Activated CD4-positive, alpha-beta T cell treated with anti-CD3 and anti-CD28 coated beads, Interleukin-2, Interleukin-6, amounts not matched to agents 100 ng/mL and 50 ng/mL, durations not matched to agents 16 hours and 8 hours (primary cell): ENCODE results near the gene SLC50A1.
A peak's percentile ranks its signal among the peaks of the same experiment; 100 is the strongest.
"Not testable (repeated sequence)": the region's sequence is repeated elsewhere in the genome, so short reads cannot be mapped to it uniquely, and the experiment has no call there.

Source experiments
- DNase-seq: peaks from one replicate; pipeline ENCODE4 v3.0.0-alpha.2; 2020

SLC50A1 gene

DNA sequence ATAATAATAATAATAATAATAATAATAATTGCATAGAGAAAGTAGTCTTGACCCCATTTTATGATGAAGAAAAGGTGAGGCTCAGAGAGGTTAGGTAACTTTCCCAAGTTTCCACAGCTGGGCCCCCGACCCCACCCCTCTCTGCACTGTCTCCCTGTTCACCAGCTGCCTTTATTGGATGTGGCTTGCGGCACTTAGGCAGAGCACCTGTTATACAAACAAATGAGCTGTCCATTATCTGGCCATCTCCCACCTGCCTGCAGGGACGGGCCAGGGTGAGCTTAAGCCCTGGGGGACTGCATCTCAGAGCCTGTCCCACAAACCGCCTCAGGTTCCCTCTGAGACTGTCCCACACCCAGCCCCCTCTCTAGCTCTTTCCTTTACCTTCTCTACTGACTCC is 18.0 kb upstream of the SLC50A1 start:
- DNase-seq, result no peak

DNA sequence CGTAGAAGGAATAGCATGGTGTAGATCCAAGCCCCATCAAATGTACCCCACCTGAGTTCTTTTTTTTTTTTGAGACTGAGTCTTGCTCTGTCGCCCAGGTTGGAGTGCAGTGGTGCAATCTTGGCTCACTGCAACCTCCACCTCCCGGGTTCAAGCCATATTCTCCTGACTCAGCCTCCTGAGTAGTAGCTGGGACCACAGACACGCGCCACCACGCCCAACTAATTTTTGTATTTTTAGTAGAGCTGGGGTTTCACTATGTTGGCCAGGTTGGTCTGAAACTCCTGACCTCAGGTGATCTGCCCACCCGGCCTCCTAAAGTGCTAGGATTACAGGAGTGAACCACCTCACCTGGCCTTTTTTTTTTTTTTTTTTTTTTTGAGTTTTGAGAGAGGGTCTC is 17.6 kb upstream of the SLC50A1 start:
- DNase-seq, result not testable (repeated sequence)

DNA sequence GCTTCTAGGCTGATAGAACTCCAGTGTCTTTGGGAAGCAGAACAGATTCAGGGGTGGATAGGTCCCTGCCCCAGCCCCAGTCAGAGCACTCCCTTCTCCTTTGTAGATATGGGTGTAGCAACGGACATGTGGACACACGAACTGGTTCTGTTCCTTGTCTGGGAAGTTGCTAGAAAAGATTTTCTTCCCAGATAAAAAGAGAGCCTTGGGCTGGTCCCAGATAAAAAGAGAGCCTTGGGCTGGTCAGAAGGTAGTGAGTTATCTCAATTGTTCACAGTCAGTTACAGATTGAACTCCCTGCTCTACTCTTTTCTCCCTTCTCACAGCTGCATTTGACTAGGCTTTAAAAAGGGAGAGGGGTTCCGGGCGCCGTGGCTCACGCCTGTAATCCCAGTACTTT is 15.4 kb upstream of the SLC50A1 start:
- no peak for DNase-seq

DNA sequence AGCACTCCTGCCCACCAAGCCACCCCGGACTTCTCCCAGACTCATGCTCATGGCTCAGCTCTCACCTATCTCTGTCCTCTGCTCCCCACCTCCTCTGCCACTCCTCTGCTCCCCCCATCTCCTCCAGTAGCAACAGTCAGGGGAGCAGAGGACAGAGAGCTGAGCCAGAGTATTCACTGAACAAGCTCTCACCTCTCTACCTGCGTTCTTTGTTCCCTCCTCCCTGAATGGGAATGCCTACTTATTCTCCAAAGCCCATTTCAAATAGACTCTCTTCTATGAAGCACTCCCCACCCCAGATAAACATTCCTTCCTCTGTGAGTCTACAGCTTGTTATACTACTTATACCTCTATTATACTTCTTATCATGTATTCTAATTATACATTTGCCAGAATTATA is 14.4 kb upstream of the SLC50A1 start:
- DNase-seq, result no peak

DNA sequence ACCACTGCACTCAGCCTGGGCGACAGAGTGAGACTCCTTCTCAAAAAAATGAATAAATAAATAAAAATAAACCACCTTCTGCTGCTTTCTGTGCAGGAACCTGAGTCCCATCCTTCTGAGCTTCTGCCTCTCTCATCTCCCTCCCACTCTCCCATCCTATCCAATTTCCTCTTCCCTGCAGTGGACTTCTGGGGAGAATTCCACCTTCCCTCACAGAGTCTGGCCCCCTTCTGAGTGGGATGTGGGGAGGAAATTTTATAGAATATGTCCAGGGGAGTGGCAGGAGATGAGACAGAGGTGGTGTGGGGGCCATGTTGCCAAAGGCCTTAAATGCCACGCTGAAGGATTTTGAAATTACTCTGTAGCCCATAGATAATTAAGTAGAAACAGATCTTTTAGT is 13.3 kb upstream of the SLC50A1 start:
- no peak for DNase-seq

DNA sequence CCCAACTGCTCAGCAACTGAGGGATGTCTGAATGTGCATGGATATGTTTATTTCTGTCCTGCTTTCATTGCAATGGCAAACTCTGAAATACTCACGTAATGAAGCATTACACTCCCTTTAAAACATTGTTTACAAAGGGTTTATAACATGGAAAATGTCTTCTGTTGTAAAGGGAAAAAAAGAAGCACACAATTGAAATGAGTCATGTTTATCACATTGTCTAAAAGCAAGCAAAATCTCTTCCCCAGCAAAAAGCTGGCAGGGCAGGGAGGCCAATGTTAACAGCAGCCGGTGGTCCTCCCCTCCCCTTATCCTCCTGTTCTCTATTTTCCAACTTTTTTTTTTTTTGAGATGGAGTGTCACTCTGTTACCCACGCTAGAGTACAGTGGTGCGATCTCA is 11.9 kb upstream of the SLC50A1 start:
- no peak for DNase-seq

DNA sequence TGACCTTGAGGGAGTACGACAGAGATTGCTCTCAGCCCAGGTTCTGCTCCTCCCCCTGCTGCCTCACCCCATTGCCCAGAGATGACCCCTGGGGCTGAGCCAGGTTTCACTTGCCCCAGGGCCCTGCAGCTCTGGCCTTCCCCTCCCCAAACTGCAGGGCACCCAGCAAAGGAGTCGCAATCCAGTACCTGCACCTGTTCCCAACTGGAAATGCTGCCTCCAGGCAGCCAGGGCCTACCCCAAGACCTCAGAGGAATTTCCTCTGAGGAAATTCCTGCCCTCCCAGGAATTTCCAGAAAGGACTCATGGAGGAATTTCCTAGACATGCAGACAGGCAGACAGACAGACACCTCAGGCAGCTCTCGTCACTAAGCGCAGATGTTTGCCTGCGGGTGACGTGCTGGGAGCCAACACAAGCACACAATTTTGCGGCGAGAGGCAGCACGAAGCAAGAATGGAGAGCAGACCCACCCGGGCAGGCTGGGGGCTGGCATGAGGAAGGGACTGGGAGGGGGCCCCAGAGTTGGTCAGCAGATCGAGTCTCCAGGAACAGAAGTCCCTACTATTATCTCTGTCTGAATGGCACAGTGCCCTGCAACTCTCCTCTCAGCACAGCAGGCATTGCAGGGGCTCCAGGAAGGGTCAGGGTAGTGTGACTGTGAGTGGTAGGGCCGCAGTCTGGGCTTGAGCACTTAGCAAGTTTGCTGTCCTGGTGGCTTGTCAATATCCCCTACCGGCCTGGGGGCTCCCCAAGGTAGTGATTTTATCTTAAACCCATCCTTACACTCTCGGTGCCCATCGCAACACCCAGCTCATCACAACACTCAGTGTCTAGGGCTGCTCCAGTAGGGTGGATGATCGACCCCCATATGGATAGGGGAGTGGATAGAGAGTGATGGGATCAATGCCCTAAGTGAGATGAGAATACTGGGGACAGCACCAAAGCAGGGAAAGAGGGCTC is 10.9 kb upstream of the SLC50A1 start:
- no peak for DNase-seq

DNA sequence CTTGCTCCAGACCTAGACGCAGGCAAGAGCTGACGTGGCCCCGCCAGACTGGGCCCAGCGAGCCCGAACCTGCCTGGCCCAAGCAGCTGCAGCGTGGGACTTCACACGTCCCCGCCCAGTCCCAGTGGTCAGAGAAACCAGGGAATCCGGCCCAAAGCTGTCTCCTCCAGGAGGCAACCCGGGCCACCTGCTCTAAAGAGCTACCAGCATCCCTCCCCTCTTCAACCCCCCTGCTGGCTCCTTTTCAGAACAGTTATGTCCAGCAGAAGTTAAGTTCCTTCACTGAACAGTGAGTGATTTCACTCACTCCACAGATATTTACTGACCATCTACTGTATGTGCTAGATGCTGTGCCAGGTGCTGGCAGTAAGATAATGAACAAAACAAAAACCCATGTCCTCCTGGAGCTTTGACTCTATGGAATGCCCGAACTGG is 10.1 kb upstream of the SLC50A1 start:
- no peak for DNase-seq

DNA sequence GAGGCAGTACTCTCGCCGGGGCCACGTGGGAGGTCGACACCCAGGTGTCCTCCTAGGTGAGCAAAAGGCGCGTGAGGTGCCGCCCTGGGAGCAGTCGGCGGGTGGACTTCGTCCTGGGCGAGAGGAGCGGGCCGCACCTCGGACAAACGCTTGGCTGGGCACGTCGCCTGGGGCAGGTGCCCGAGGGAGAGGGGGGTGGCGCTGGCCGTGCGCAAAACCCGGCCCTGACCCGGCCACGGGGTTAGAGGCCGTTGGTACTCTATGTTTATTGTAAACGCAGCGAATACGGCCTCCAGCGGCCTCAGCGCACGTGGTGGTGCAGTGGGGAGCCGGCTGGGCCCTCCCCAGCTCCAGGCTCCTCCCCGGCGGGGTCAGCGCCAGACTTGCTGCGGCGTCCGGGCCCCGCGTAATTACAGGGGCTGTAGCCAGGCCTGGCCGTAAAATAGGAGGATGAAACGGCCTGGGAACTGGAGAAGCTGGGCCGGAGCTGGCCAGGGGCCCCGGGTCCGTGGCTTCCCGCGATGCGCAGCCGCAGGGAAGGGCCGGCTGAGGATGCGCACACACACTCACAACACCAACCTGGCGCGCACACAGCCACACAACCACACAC is 9.6 kb upstream of the SLC50A1 start:
- DNase-seq, result no peak

DNA sequence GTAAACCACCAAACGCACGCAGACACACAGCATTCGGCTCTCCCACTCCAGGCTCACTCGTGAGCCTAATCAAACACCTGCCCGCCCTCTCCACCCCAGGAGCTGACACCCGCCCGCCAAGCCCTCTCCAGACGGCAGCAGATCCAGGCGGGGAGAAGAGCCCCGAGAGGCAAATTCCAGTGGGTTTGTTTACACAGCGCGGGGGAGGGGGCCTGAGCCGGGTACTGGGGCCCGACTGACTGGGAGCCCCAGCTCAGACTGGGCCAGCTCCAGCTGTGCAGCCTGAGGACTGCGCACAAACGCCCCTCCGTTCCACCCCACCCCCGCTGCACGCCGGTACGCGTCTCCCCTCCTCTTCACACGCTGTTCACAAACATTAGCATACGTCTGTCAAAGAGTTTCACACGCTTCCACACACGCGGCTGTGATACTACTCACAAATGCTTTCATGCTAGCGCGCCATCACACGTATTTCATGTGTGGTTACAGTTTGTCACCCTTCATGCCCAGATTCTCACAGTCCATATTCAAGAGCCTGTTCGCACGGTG is 9.0 kb upstream of the SLC50A1 start:
- DNase-seq, result no peak

DNA sequence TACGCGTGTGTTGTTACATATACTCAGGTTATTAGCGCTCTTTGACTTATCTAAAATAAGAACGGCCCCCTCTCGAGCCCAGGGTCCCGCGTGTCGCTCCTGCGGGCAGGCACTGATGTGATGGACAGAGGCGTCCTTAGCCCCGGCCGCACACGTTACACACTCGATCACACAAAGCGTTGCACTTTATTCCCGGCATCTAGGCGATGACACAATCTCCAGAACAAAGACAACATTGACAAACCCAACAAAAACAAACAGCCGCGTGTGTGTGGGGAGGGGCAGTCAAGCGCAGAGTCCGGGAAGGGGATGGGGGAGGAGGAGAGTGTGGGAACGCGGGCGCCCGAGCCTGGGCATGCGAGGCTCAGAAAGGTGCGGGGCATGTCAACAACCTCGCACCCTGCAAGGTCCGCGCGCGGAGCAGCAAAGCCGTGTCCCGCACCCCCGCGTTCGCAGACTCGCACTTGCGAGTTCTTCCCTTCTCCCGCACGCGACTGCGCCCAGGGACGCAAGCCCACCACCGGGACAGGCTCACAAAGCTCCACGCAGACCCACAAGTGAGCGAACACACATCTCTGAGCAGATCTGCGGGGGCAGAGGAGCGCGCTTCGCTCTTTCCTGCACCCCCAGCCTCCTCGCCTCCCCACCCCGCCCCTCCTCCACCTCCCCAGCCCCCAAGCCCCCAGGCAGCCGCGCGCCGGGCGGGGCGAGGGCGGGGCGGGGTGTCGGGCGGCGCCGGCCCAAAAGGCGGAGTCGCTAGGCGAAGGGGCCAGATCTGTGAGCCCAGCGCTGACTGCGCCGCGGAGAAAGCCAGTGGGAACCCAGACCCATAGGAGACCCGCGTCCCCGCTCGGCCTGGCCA is 8.3 kb upstream of the SLC50A1 start, which contains the start of gene EFNA1:
EFNA1 (plus strand) TSS at position 772 of the 862 bp plus-strand sequence. CDS start 102 bp downstream, outside the sequence.
- no peak for DNase-seq

DNA sequence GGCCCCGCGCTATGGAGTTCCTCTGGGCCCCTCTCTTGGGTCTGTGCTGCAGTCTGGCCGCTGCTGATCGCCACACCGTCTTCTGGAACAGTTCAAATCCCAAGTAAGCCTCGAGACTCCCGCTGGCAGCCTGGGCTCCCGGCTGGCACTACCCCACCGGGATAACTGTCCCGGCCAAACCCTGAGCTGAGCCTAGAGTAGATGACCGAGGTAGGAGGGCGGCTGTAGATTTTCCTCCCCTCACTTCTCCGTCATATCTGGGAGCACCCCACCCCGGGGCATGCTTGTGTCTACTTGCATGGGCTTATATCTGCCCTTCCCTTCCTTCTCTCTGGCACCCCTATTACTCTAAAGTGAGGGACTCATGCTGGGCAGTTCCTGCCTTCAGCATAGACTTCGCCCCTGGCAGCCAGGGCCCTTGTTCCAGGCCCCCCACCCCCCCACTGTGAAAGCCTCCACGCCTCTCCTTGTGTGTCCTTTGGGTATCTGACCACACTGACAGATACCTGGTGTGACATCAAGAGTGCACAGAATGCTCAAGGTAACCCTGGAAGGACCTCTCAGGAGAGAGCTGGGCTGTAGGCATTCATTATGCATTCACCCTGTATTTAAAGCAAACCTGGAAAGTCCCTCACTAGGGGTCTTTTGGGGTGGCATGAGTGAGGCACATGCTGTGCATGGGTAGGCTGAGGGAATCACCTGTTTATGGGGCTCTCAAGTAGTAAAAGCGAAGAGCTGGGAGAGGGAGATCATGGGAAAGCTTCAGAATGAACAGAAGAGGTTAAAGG is 7.5 kb upstream of the SLC50A1 start:
- no peak for DNase-seq

DNA sequence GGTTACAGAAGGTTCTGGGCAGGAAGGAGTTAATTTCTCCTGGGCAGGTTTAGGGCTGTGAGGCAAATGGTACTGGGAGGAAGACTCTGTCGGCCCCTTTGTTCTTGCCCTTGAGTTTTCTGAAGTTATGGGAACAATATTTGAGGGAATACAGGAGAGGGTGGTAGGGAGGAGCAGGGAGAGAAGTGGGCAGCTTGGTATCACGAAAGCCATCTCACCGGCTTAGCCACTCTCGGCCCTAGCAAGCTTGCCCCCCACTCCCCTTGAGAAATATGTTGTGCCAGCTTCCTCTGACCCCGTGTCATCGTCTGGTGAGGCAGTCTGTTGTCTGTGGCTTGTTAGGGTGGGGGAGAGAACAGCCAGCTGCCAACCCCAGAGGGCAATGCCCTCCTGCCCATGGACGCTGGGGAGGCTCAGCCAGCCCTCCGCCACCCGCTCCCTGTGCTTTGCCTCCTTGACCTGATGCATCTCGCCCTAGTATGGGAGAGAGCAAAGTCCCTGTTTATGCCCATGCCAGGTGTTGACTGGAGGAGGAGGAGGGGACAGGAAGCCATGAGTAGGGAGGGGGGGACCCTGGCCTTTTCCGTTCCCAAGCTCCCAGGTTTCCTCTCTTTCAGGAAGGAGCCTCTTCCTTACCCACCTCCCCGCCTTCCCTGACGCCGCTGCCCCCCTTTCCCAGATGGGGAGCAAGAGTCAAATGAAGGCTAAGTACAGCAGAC is 6.7 kb upstream of the SLC50A1 start:
- DNase-seq, result no peak

DNA sequence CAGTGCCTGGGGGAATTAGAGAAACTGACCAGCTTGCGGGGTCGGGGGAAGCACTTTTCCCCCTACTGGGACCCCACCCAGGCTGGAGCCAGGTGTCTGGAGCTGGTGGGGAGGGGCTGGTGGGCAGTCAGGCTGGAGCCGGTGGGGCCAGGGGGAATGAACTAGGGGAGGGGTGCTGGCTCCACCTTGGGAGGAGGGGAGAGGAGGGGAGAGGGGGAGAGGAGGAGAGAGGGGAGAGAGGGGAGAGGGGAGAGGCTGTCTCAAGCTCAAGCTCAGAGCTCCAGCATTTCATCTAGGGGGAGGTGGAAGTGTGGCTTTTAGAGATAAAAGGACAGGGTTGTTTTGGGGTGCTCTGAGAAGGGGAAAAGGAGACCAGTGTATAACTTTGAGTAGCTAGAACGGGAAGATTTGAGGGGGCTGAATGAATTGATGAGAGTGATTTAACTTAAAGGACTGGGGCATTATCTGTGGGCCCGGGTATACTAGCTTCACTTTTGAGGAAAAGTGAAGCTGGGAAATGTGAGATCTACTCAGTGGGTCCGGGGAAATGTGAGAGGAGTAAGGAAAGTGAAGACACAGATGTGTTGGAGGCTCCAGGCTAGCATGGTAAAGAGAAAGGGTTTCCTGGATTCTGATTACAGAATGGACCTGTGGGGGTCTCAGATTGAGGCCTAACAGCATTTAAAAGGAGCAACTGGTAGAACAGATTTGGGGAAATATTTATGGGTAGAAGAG is 5.2 kb upstream of the SLC50A1 start:
- DNase-seq, result no peak

DNA sequence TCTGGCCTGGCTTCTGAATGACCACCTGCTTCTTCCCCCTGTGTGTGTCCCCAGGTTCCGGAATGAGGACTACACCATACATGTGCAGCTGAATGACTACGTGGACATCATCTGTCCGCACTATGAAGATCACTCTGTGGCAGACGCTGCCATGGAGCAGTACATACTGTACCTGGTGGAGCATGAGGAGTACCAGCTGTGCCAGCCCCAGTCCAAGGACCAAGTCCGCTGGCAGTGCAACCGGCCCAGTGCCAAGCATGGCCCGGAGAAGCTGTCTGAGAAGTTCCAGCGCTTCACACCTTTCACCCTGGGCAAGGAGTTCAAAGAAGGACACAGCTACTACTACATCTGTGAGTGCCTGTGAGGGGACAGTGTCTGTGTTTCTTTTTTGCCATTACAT is 4.4 kb upstream of the SLC50A1 start:
- no peak for DNase-seq

DNA sequence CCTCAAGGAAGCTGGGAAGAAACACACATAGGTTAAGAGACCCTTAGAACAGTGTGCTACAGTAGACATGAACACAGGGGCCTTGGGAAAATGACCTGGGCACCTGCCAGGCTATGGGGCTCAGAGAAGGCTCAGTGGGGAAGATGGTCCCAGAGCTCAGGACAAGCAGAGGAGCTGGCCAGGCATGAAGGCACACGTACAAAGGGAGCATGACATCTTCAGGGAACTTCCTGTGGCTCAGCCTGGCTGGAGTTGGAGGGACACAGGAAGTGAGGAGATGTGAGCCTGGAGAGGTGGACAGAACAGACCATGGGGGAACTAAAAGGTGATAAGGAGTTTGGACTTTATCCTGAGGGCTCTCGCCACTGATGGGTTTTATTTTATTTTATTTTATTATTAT is 3.8 kb upstream of the SLC50A1 start:
- no peak for DNase-seq

DNA sequence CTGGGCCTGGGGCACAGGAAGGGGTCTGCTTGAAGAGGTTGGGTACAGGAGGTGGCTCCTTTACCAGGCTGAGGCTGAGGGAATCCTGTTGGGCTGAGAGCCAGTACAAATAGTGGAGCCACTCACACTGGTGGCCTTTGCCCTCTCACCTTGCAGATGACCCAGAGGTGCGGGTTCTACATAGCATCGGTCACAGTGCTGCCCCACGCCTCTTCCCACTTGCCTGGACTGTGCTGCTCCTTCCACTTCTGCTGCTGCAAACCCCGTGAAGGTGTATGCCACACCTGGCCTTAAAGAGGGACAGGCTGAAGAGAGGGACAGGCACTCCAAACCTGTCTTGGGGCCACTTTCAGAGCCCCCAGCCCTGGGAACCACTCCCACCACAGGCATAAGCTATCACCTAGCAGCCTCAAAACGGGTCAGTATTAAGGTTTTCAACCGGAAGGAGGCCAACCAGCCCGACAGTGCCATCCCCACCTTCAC is 1.8 kb upstream of the SLC50A1 start:
- DNase-seq, result no peak

DNA sequence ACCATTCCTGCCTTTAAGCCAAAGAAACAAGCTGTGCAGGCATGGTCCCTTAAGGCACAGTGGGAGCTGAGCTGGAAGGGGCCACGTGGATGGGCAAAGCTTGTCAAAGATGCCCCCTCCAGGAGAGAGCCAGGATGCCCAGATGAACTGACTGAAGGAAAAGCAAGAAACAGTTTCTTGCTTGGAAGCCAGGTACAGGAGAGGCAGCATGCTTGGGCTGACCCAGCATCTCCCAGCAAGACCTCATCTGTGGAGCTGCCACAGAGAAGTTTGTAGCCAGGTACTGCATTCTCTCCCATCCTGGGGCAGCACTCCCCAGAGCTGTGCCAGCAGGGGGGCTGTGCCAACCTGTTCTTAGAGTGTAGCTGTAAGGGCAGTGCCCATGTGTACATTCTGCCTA is 1.3 kb upstream of the SLC50A1 start:
- DNase-seq, result no peak

DNA sequence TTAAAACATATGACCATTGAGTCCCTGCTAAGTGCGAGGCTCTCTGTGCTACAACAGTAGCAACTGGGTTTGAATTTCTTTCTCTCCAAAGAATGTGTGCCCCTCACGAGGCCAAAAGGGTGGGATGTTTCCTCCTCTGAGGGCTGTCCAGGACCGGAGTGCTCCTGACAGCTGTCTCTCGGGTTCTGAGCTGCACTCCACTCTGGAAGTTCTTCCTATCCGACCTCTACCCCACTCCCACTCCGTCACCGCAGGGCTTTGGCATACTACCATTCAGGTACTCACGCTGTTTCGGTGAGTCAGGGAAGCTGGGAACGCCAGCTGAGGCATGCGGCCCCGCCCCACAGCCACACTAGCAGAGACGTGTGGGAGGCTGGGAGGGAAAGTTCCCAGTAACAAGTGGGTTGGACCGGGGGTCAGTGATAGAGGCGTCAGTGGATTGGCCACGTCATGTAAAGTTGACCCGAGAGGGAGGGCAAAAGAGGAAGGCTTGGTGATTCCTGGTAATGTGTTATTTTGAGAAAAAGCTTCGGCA is 705 bp upstream of the SLC50A1 start:
- DNase-seq, result peak; percentile 72

DNA sequence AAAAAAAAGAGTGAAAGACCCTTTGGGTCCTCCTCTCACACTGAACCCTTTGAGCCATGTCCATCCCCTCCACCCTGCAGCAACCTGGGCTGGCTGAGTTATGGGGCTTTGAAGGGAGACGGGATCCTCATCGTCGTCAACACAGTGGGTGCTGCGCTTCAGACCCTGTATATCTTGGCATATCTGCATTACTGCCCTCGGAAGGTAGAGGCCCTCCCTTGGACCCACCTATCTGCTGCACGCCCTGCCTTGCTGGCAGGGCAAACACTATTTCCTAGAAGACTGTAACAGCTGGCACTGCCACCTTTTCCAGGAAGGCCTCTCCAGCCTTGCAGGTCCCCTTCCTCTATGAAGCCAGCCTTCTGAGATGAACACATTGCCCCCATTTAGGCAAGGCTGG is 1.1 kb downstream of the SLC50A1 start:
- DNase-seq, result peak; percentile 59
